Ascending aorta (tissue), 2 donors: ENCODE data around the gene NOBOX. TPM values are rescaled to one million over a fixed set of nuclear protein-coding genes. Genes with fewer than 3 reads are reported as not detected.
"Not testable (repeated sequence)": the region's sequence is repeated elsewhere in the genome, so short reads cannot be mapped to it uniquely, and the experiment has no call there.

ENCODE experiments used
- DNase-seq, 2 donors: peaks; one replicate each; pipeline ENCODE4 v3.0.0-alpha.2; 2019; ENCODE audit warnings: low spot score in 2 of 2
- H3K27ac ChIP-seq, 2 donors: fragments of 200-600 bp; sonication (generic); one replicate each; pipeline ENCODE4 v1.5.1; 2016 to 2017; ENCODE audit warnings: mild to moderate bottlenecking in 1 of 2
- H3K27me3 ChIP-seq: fragments of 200-600 bp; sonication (generic); one replicate; pipeline ENCODE4 v1.5.1; 2017
- H3K36me3 ChIP-seq, 2 donors: fragments of 200-600 bp; sonication (generic); one replicate each; pipeline ENCODE4 v1.5.1; 2016
- H3K4me1 ChIP-seq, 2 donors: fragments of 200-600 bp; sonication (generic); one replicate each; pipeline ENCODE4 v1.5.1; 2016 to 2017; ENCODE audit warnings: mild to moderate bottlenecking in 1 of 2
- H3K4me3 ChIP-seq, 2 donors: fragments of 200-600 bp; sonication (generic); one replicate each; pipeline ENCODE4 v1.5.1; 2016 to 2017; ENCODE audit warnings: mild to moderate bottlenecking in 1 of 2
- H3K9me3 ChIP-seq, 2 donors: fragments of 200-600 bp; sonication (generic); one replicate each; pipeline ENCODE4 v1.5.1; 2016
- intact Hi-C: fragments of 100-400 bp; cut with DNase I; formaldehyde crosslinking; loops from one replicate; pipeline ENCODE4 v1.15.1; 2023
- total RNA-seq: library from RNA; depleted of rRNA; stranded (reverse); fragments of >200 nt; gene quantifications from one replicate; pipeline ENCODE4 v1.1.0, GENCODE V29; 2016
- TF ChIP-seq, protein P1 (sequence below), 3 experiments: fragments of 200-600 bp in 2 of 3; fragments of 450-650 bp in 1 of 3; sonication (generic) in 2 of 3; IDR thresholded peaks; one replicate each; pipeline ENCODE4 v1.5.1; 2016 to 2019; ENCODE audit warnings: antibody characterized with exemption in 3 of 3, mild to moderate bottlenecking in 1 of 3, moderate library complexity in 1 of 3

Gene NOBOX
- total RNA-seq, 1 donor from 2014 or later = not detected

DNA sequence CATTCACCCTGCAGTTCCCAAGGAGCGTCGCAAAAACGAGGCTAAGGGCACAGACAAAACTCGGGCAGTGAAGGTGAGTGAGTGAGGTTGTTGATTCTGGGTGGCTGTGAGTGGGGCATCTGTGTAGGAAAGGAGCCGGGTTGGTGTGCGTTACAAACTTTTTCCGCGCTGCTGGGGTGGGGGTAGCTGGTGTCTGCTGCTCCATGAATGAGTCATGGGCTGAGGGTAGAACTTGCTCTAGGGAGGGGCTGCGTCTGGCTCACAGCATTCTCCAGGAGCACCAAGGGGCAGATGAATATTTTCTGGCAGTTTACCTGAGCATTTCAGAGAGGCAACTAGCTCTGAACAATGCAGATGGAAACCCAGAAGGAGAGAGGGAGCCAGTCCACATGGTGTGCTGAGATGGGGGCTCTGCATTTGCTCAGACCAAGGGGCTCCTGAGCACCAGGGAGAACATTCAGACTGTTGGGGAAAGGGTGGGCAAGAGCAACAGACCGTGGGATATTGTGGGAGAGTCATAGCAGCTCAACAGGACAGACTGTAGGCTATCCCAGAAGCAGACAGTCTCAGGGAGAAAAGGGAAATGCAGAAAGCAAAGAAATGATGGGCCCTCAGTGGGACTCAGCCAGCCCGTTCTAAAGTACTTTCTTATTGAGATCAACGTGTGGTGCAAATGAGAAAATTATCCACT lies 18.8 kb downstream of the NOBOX start:
- intact Hi-C loops = no loop called here
- H3K27me3 ChIP-seq = no peaks in the 10 kb centered on the region
- DNase-seq = no peak
- TF ChIP-seq, protein P1, sequence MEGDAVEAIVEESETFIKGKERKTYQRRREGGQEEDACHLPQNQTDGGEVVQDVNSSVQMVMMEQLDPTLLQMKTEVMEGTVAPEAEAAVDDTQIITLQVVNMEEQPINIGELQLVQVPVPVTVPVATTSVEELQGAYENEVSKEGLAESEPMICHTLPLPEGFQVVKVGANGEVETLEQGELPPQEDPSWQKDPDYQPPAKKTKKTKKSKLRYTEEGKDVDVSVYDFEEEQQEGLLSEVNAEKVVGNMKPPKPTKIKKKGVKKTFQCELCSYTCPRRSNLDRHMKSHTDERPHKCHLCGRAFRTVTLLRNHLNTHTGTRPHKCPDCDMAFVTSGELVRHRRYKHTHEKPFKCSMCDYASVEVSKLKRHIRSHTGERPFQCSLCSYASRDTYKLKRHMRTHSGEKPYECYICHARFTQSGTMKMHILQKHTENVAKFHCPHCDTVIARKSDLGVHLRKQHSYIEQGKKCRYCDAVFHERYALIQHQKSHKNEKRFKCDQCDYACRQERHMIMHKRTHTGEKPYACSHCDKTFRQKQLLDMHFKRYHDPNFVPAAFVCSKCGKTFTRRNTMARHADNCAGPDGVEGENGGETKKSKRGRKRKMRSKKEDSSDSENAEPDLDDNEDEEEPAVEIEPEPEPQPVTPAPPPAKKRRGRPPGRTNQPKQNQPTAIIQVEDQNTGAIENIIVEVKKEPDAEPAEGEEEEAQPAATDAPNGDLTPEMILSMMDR (IDR thresholded peaks at IDR 0.05) = no peak
- no peak overlapping the region for H3K4me3 ChIP-seq
- peaks cover 3 to 6% of the 10 kb centered on the region in 2 donors for H3K36me3 ChIP-seq
- no peaks in the 10 kb centered on the region for H3K4me1 ChIP-seq
- no peak overlapping the region for H3K27ac ChIP-seq
- H3K9me3 ChIP-seq = no peaks in the 10 kb centered on the region

DNA sequence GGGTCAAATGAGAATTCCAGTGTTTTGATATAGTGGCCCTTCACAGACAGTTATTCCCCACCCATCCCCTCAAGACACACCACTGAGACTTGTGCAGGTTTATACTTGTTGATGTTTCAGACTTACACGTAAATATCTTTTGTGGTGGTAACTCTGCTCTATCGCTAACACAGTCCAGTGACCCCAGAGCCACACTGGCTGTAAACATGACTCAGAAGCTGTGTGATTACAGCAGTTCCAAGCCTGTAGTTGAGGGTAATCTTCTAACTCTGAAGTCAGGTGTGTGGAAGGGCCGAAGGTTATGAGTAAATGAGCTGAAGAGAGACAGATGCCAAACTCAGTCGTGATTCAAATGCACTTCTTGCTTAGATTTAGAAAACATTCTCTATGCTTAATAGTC lies 19.4 kb downstream of the NOBOX start:
- TF ChIP-seq, protein P1 (IDR thresholded peaks at IDR 0.05) = no peak
- Histone ChIP-seq H3K27ac (no peak overlapping the region), H3K9me3 (no peaks in the 10 kb centered on the region), H3K4me3 (no peak overlapping the region), H3K27me3 (no peaks in the 10 kb centered on the region), H3K4me1 (no peaks in the 10 kb centered on the region), H3K36me3 (peaks cover 4 to 13% of the 10 kb centered on the region in 2 donors)
- no peak for DNase-seq
- intact Hi-C loops = no loop called here

DNA sequence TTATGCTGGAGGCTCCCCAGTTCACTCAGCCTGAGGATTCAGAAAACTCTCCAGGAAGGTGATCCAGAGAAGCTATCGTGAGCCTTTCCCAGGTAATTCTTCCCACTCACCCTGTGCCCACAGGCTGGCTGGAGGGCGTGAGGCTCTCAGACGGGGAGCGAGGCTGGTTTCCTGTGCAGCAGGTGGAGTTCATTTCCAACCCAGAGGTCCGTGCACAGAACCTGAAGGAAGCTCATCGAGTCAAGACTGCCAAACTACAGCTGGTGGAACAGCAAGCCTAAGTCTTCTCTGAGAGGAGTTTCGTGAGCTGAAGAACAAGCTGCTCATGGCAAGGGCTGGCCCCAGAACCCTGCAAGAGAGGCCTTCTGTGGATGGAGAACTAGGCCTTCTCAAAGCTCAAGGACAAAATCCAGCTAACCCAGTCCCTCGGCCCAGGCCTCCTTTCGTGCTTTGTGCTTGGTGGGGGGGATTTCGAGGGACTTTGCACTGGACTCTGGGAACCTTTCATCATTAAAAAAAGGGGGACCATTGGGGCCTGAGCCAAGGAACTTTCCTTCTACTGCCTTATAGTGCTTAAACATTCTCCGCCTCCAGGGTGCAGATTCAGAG lies 23.6 kb downstream of the NOBOX start:
- H3K36me3 ChIP-seq = peaks cover 4 to 27% of the 10 kb centered on the region in 2 donors
- no peaks in the 10 kb centered on the region for H3K4me1 ChIP-seq
- intact Hi-C loops = no loop called here
- H3K27ac ChIP-seq = no peak overlapping the region
- TF ChIP-seq, protein P1 (IDR thresholded peaks at IDR 0.05) = no peak
- H3K27me3 ChIP-seq = no peaks in the 10 kb centered on the region
- H3K4me3 ChIP-seq = no peak overlapping the region
- H3K9me3 ChIP-seq = no peaks in the 10 kb centered on the region
- no peak for DNase-seq

DNA sequence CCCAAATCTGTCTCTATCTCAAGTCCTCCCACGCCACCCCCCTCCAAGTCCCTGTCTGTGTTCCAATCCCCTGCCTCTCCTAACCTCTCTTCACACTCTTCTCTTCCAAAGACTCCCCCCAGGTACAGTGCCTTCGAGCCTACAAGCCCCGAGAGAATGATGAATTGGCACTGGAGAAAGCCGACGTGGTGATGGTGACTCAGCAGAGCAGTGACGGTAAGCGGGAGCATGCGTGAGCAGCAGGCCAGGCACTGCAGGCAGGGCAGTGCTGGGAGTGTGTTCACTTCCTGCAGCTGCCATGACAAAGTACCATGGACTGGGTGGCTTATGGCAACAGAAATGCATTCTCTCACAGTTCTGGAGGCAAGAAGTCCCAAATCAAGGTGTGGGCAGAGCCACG lies 24.8 kb downstream of the NOBOX start:
- no peaks in the 10 kb centered on the region for H3K27me3 ChIP-seq
- H3K9me3 ChIP-seq = no peaks in the 10 kb centered on the region
- no peak overlapping the region for H3K27ac ChIP-seq
- TF ChIP-seq, protein P1 (IDR thresholded peaks at IDR 0.05) = no peak
- intact Hi-C loops = no loop called here
- no peaks in the 10 kb centered on the region for H3K4me1 ChIP-seq
- H3K4me3 ChIP-seq = no peak overlapping the region
- DNase-seq = no peak
- H3K36me3 ChIP-seq = peaks cover 4 to 27% of the 10 kb centered on the region in 2 donors

DNA sequence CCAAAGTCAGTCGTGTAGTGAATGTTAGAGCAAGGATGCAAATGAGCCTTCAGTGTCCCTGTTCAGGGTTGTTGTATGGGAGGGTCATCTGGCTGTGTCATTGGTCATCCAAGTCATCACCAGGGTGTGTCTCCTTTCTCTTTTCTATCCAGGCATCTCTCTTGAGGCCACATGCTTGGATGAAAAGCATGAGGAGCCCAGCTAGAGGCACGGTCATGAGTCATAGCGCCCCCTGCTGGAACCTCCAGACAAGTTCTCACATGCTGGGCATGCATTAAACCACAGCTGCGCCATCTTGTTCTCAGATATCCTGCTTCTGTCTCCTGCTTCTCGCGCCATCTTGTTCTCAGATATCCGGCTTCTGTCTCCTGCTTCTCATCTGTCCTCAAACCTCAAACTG lies 34.3 kb downstream of the NOBOX start:
- H3K36me3 ChIP-seq, H3K27ac ChIP-seq, intact Hi-C loops, H3K27me3 ChIP-seq, DNase-seq, H3K9me3 ChIP-seq, H3K4me1 ChIP-seq, H3K4me3 ChIP-seq: not testable (repeated sequence)

DNA sequence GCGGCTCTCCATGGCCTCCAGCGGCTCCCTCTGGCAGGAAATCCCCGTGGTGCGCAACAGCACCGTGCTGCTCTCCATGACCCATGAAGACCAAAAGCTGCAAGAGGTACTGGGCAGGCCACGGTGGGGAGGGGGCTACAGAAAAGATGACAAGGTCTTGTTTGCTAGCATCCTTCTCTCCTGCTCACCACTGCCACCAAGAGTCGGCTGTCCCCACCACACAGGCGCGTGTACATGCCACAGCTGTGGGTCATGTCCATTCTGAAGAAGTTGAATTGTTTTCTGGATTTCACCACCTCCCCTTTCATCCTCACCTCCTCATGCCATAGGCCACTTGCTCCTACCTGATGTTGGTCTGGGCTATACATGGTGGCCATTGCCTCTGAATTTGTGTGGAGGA lies 36.2 kb downstream of the NOBOX start:
- H3K36me3 ChIP-seq, H3K4me3 ChIP-seq, intact Hi-C loops, DNase-seq, H3K27ac ChIP-seq, H3K27me3 ChIP-seq, H3K9me3 ChIP-seq, H3K4me1 ChIP-seq: not testable (repeated sequence)

DNA sequence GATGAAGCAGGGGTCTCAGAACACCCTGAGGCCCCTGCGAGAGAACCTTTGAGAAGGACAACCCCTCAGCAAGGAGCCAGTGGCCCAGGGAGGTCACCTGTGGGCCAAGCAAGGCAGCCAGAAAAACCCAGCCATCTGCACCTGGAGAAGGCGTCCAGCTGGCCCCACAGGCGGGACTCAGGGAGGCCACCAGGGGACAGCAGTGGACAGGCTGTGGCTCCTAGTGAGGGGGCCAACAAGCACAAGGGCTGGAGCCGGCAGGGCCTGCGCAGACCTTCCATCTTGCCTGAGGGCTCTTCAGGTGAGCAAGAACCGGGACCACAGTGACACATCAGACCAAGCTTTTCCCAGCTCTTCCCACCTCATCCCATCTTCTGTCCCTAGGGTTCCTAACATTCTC lies 38.0 kb downstream of the NOBOX start:
- H3K27me3 ChIP-seq, intact Hi-C loops, H3K4me1 ChIP-seq, H3K4me3 ChIP-seq, H3K27ac ChIP-seq, H3K9me3 ChIP-seq, DNase-seq, H3K36me3 ChIP-seq: not testable (repeated sequence)

DNA sequence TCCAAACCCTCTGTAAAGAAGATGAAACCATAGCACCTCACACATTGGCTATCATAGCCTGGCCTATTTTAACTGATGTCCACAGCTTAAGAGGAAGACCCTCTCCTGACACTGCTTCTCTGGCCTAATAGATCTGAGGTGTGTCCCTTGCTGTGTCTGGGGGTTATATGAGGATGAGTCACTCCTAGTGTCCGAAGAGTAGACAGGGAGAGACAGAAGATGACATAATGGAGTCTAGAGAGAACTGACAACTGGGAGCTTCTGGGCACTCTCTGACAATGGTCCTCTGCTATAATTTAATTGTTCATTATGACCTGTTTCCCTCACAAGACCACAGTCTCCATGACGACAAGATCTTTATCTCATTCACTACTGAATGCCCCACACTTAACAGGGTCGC lies 41.4 kb downstream of the NOBOX start:
- H3K9me3 ChIP-seq, H3K36me3 ChIP-seq, DNase-seq, H3K4me3 ChIP-seq, H3K27me3 ChIP-seq, H3K27ac ChIP-seq, intact Hi-C loops, H3K4me1 ChIP-seq: not testable (repeated sequence)

DNA sequence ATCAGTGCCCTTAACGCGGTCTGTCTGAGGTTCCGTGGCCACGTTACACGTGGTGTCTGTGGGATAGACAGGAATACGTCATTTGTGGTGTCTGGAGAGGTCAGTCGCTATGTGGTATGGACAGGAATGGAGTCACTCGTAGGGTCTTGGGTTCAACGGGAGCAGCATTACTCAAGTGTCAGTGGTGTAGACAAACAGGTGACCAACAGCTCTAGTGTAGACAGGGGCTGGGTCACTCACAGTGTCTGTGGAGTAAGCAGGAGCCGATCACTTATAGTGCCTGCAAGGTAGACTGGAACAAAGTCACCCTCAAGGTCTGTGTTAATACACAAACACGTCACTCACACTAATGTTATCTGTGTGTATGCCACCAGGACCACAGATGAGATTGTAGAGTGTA lies 46.6 kb downstream of the NOBOX start:
- H3K36me3 ChIP-seq, H3K9me3 ChIP-seq, H3K4me1 ChIP-seq, intact Hi-C loops, H3K4me3 ChIP-seq, DNase-seq, H3K27ac ChIP-seq, H3K27me3 ChIP-seq: not testable (repeated sequence)

DNA sequence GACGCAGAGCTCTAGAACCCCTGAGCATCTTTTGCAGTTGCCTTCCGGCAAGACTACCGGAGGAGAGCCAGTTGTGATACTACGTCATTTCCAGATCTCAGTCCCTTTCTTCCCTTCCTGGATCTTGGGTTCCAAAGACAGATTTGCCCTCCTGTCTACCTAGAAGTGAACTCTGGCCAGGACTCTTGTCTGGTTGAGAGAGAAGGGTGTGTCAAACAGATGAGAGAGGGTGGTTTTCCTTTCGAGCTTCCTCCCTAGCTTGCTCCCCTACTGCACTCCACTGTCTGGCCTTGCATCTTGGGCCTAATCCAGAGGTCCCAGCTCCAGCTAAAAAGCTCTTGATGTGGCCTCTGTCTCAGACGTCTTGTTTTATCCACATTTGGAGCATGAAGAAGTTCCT lies 47.3 kb downstream of the NOBOX start:
- H3K4me1 ChIP-seq, H3K27me3 ChIP-seq, H3K36me3 ChIP-seq, H3K27ac ChIP-seq, H3K4me3 ChIP-seq, DNase-seq, H3K9me3 ChIP-seq, intact Hi-C loops: not testable (repeated sequence)
